DMS114 treated with DMSO at 0.1 percent for 48 hours (cell line): Measurements from ENCODE around the gene GPR45.
"Not testable (repeated sequence)": the region's sequence is repeated elsewhere in the genome, so short reads cannot be mapped to it uniquely, and the experiment has no call there.

ENCODE experiments used
- DNase-seq: peaks from one replicate; lab custom pipeline; 2025; ENCODE audit not compliant: unreplicated experiment; lab: John Stamatoyannopoulos, UW

GPR45 gene, protein sequence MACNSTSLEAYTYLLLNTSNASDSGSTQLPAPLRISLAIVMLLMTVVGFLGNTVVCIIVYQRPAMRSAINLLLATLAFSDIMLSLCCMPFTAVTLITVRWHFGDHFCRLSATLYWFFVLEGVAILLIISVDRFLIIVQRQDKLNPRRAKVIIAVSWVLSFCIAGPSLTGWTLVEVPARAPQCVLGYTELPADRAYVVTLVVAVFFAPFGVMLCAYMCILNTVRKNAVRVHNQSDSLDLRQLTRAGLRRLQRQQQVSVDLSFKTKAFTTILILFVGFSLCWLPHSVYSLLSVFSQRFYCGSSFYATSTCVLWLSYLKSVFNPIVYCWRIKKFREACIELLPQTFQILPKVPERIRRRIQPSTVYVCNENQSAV

GRCh38 chr2:105241443-105241842, at the start of gene GPR45:
Gene GPR45, plus strand, starts transcription at chr2:105241743. Its CDS starts 116 bp downstream, at chr2:105241859.
- no peak for DNase-seq

DNA sequence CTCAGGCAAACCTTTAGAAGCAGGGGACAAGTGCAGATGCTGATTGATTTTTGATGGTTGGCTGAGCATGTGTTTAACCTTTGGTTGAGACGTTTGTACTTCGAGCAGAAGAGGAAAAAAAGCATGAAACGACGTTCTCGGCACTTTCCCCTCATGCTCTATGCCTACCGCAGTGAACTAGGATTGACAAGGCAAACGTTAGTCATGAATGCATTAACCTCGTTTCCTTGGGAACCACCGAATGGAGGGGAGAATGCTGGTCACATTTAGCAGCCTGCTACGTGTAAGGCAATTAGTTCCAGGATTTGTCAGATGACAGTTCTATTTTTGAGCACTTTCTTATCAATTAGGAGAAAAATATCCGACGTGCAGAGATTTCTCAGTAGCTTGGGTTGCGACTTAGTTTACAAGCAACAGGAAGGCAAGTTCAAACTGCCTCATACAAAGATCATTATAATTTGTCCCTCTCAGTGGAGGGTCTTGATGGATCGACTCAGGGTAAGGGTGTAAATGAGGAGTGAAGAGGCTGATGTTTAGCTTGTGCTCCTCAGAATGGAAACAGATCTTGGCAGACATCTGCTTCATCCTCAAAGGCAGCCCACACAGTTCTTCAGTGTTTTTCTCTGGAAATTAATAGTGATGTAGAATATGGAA, 47.4 kb upstream of the GPR45 start:
- no peak for DNase-seq

DNA sequence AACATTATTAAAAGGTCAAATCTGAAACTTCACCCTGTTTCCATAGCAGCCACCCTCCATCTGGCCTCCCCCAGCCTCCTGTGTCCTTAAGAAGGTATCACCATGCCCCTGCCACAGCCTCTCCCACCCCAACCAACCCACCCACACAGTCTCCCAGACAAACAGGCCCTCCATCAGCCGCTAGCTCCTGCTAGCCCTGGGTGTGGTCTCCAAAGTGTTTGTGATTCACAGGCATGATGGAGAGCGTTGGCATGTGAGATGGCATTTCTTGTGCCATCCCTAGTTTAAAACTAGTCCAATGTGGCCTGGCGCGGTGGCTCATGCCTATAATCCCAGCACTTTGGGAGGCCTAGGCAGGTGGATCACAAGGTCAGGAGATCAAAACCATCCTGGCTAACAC, 44.9 kb upstream of the GPR45 start:
- DNase-seq, result no peak

GRCh38 chr2:105215586-105216192, 25.9 kb upstream of the GPR45 start:
- no peak for DNase-seq

GRCh38 chr2:105220604-105221003, 20.9 kb upstream of the GPR45 start:
- DNase-seq, result no peak

DNA sequence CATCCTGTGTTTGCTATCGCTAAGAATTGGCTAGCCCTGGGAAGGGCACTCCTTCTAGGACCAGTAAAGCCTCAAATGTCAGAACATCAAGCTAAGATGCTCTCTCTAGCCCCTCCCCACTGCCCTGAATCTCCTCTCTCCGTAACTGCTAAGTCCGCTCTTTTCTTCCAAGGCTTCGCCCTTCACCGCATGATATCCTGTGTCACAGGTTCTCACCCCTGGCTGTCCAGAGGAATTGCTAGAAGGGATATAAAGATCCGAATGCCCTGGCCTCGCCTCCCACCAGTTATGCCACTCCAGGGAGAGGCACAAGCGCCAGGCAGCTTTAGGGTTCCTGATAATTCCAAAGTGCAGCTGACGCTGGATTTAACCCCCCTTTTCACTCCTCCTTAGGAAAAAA, 17.1 kb upstream of the GPR45 start:
- no peak for DNase-seq

GRCh38 chr2:105231232-105231619, 10.3 kb upstream of the GPR45 start:
- DNase-seq, result no peak

GRCh38 chr2:105235388-105236059, 6.0 kb upstream of the GPR45 start:
- DNase-seq, result peak; percentile 58

- DNase-seq, result no peak
Observed at GRCh38 chr2:105236060-105236424, 5.5 kb upstream of the GPR45 start.

DNA sequence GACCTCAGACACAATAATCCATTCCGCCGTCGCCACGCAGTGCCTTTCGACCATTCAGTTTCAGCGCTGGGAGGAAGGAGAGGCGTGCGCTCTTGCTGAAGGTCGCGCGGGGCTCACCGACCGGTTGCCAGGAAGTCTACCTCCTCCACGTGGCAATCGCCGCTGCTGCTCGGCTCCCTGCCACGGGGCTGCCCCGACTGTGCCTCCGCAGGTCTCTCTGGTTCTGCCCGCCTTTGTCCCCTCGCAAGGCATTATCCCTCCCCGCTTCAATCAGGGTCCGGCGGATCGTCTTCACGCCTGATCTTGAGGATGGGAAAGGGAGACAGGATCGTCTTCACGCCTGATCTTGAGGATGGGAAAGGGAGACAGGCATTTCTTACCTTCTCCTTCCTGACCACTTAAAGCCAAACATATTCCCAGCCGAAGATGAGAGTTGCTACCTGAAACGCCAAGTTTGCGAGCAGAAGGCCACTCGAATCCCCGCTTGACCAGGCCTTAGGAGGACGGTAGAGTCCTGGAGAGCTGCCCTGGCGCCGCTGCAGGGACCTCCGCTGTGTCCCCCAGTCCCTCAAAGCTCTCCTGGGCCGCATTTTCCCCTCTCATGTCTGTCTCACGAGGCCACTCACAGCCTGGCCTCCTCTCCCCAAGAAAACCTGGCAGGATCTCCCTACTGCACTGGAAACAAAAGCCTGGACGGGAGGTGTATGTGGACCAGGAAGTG, 4.3 kb upstream of the GPR45 start:
- DNase-seq, result no peak

GRCh38 chr2:105238664-105239240, 2.8 kb upstream of the GPR45 start:
- DNase-seq, result no peak

DNA sequence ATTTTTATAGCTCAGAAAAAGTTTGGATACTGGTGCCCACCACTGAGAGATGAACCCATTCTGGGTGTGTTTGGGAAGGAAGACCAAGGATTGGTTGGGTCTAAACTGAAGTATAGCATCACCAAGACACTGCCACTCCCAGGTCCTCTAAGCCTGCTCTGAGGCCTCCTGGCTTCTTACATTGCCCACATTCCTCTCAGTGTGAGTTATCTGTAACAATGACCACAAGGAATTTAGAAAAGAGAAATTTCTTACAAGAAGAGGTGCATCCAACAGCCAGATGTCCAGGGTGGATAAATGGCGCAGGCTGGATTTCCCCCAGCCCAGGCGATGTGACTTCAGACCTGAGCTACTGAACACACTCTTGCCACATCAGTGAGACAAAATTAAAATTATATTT, 1.6 kb upstream of the GPR45 start:
- no peak for DNase-seq

- DNase-seq, result no peak
Observed at GRCh38 chr2:105242286-105242993, 897 bp downstream of the GPR45 start.

- DNase-seq, result no peak
Observed at GRCh38 chr2:105243961-105244360, 2.4 kb downstream of the GPR45 start.

- no peak for DNase-seq
Observed at GRCh38 chr2:105244451-105244850, 2.9 kb downstream of the GPR45 start.

DNA sequence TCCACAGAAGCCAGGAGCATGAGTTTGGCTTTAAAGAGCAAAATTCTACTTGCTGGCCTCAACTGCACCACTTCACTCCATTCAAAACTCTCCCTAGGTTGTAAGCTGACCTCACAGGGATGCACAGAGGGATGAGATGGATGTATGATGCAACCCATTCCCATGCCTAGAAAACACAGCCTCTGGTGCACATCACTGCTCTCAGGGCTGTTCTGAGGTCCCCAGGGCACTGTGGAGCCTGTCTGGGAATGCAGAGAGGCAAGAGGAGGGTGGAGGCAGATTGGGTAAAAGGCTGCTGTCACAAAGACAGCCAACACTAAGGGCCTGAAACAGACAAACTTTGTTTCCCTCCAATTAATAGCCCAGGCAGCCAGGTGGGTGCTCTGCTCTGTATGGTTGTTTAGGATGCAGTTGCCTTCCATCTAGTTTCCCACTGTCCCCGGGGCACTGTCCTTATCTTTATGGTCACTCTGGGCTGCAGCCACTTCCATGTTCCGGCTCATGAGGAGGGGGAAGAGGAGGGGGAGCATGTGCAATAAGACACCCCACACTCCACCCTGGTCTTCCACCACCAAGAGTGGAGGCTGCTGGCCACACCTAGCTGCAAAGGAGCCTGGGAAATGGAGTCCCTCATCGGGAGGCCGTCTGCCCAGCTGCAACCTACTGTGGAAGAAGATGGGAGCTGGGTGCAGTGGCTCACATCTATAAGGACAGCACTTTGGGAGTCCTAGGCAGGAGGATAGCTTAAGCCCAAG, 7.0 kb downstream of the GPR45 start:
- DNase-seq, result no peak

DNA sequence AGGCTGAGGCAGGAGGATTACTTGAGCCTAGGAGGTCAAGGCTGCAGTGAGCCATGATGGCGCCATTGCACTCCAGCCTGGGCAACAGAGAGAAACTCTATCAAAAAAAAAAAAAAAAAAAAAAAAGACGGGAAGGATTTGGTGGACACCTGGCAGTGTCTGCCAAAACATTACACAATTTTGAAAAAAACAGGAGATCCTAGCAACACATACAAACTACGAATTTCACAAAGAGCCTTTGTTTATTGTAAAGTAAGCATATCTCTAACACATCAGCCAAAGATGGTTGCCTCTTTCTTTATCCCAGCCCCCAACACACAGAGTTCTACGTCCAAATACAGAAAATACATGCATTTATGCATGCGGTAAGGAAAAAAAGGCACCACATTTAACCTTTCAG, 7.6 kb downstream of the GPR45 start:
- DNase-seq, result no peak

DNA sequence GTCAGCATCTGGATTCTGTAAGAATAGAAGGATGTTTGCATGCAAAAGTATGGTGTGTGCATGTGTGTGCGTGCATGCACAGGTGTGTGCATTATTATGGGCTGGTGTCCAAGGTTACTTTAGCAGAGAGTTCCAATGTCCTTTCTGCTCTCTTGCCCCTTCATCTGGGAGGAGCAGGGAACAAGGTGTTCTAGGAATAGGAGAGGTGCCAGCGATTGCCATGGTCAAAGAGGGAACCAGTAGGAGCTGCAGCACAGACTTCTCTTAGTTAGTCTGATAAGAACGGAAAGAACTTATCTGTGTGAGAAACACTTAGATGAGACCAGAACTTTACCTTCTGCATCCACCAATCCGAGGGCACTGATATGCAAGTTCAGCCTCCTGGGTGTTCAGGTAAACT, 8.3 kb downstream of the GPR45 start:
- no peak for DNase-seq

- DNase-seq, result not testable (repeated sequence)
Observed at GRCh38 chr2:105251016-105251648, 9.6 kb downstream of the GPR45 start.
